HG02588 (cell line): ENCODE data around the gene PRDM16.

ENCODE experiments used
- ATAC-seq: cut with Tn5 transposase; IDR thresholded peaks from one replicate; pipeline ENCODE4 v1.9.1; 2021; ENCODE audit warnings: mild to moderate bottlenecking, moderate library complexity; ENCODE audit not compliant: unreplicated experiment

The PRDM16 gene

GRCh38 chr1:3196577-3197245 is 127.7 kb downstream of the PRDM16 start:
- no peak for ATAC-seq

- no peak for ATAC-seq
These were observed 128.8 kb downstream of the PRDM16 start for GRCh38 chr1:3197781-3198316.

GRCh38 chr1:3198371-3199271 is 129.6 kb downstream of the PRDM16 start:
- ATAC-seq = no peak

- ATAC-seq = no peak
These were observed 135.7 kb downstream of the PRDM16 start for GRCh38 chr1:3204725-3205124.

- no peak for ATAC-seq
These were observed 136.8 kb downstream of the PRDM16 start for GRCh38 chr1:3205815-3206214.

- ATAC-seq = no peak
These were observed 137.7 kb downstream of the PRDM16 start for GRCh38 chr1:3206696-3207095.

GRCh38 chr1:3207217-3207848 is 138.3 kb downstream of the PRDM16 start:
- no peak for ATAC-seq

- ATAC-seq = no peak
These were observed 139.8 kb downstream of the PRDM16 start for GRCh38 chr1:3208819-3209200.

- no peak for ATAC-seq
These were observed 140.2 kb downstream of the PRDM16 start for GRCh38 chr1:3209201-3209600.

GRCh38 chr1:3211582-3212375 is 142.8 kb downstream of the PRDM16 start:
- no peak for ATAC-seq

GRCh38 chr1:3212453-3213355 is 143.7 kb downstream of the PRDM16 start:
- no peak for ATAC-seq

- ATAC-seq = no peak
These were observed 144.7 kb downstream of the PRDM16 start for GRCh38 chr1:3213730-3214129.

- no peak for ATAC-seq
These were observed 146.4 kb downstream of the PRDM16 start for GRCh38 chr1:3215198-3216014.

- no peak for ATAC-seq
These were observed 147.0 kb downstream of the PRDM16 start for GRCh38 chr1:3216015-3216391.

- no peak for ATAC-seq
These were observed 148.2 kb downstream of the PRDM16 start for GRCh38 chr1:3217181-3217641.

- ATAC-seq = no peak
These were observed 149.1 kb downstream of the PRDM16 start for GRCh38 chr1:3217979-3218679.

GRCh38 chr1:3219005-3219790 is 150.2 kb downstream of the PRDM16 start:
- ATAC-seq = no peak
